ENCODE results near the gene C1QTNF12. TPM values are rescaled to one million over a fixed set of nuclear protein-coding genes. Genes with fewer than 3 reads are reported as not detected.

Gene C1QTNF12
- total RNA-seq, 4 donors from 2014 or later, result 1.1 to 2.3 (median 1.4) TPM; not detected in 1

GRCh38 chr1:1245178-1245816 is 1.2 kb downstream of the C1QTNF12 start:
- TF ChIP-seq CTCF (IDR thresholded peaks at IDR 0.05; ENCODE audit: low read depth), result no peak

DNA sequence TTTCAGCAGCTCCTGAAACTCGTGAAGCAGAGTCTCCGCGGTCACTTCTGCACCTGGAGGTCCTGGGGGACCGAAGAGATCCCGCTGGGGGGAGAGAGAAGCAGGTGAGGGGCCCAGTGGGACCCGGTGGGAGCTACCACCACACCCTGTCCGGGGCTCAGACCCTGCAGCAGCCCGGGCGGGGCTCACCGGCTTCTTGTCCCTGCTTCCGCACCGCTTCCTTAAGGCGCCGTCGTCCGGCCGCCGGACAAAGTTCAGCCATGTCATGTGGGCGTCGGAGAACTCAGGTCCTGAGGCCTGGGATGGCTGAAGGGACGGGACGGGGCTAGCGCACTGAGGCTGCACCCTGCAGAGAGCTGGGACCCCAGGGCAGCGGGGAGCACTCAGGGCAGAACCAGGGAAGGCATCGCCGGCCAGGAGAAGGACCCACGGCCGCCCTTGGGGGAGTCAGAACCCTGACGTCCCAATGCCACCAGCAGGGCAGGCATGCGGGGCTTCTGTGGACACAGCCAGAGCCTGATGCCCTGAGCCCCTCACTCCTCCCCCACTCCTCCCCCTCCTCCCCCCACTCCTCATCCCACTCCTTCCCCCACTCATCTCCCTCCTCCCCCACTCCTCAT is 2.2 kb downstream of the C1QTNF12 start:
- no peak for TF ChIP-seq CTCF (IDR thresholded peaks at IDR 0.05; ENCODE audit: low read depth)

GRCh38 chr1:1243807-1244191 is 2.7 kb downstream of the C1QTNF12 start:
- no peak for TF ChIP-seq CTCF (IDR thresholded peaks at IDR 0.05; ENCODE audit: low read depth)

- no peak for TF ChIP-seq CTCF (IDR thresholded peaks at IDR 0.05; ENCODE audit: low read depth)
These were observed 3.3 kb downstream of the C1QTNF12 start for GRCh38 chr1:1243266-1243660.

DNA sequence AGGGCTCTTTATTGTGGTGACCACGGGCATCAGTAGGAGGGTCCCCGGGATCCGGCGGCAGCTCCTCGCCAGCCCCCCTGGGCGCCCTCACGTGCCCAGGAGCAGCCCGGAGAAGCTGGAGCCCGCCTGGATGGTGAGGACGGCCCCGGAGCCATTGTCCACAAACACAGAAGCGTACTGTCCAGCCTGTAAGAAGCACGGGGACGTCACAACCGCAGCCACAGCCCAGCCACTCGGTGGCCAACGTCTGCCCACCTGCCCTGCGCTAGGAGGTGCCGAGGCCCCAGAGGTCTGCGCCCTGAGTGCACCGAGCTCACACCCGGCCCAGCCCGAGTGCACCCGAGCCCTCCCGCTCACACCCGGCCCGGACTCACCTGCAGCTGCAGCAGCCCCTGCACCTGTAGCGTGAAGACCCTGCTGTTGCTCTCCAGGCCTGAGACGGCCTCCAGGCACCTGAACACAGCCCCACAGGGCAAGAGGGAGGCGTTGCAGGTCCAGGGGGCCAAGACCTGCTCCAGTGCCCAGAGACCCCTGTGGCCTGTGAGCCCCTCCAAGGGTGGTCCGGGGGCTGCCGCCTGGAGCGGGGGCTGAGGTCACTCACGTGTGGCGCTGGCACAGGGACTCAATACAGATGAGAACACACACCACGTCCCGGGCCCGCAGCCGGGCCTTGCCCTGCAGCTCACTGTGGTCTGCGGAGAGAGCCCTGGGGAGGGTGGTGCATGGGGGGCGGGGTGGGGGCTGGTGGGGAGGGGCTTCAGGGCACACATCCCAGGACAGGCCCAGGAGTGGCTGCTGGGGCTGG is 3.9 kb downstream of the C1QTNF12 start:
- TF ChIP-seq CTCF (IDR thresholded peaks at IDR 0.05; ENCODE audit: low read depth), result no peak

DNA sequence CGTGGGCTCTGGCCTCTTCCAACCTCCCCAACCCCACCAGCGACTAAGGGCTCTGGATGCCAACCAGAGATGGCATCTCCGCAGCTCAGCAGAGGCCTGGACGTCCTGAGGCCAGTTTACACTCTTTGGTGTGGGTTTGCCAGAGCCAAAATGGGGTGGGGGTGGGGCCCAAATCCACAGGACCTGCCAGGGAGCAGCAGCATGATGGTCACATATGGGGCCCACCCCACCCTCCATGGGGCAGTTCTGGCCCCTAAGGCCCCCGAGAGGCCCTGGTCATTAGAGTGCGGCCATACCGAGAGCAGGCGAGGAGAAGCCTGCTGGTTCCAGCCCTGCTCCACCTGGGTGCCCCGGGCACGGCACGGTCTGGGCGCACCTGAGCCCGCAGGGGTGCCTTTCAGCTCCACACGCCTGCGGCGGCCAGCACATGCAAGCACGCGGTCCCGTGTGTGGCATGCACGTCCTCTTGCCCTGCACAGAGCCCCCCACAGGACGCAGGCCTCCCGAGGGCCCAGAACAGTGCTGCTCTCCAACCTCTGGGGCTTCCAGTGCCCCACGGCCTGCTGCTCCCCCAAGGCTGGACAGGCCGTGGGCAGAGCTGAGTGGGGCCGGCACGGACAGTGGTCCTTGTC is 4.8 kb downstream of the C1QTNF12 start:
- TF ChIP-seq CTCF (IDR thresholded peaks at IDR 0.05; ENCODE audit: low read depth), result no peak

Data from subcutaneous adipose tissue (tissue), 4 donors.